SHP77 treated with DMSO at 0.1 percent for 48 hours (cell line): Measurements from ENCODE around the gene KCNH2.

Source experiments
- DNase-seq: peaks from one replicate; lab custom pipeline; 2025; lab: John Stamatoyannopoulos, UW

KCNH2 gene

GRCh38 chr7:150904011-150904909, 73.9 kb downstream of the KCNH2 start:
- DNase-seq = no peak

- DNase-seq = peak; percentile 42
Measured at GRCh38 chr7:150903606-150904005, 74.5 kb downstream of the KCNH2 start.

- no peak for DNase-seq
Measured at GRCh38 chr7:150902078-150903033, 75.8 kb downstream of the KCNH2 start.

- DNase-seq = no peak
Measured at GRCh38 chr7:150901160-150902035, 76.7 kb downstream of the KCNH2 start.

GRCh38 chr7:150900675-150901074, 77.4 kb downstream of the KCNH2 start:
- DNase-seq = no peak

GRCh38 chr7:150898475-150899011, 79.6 kb downstream of the KCNH2 start:
- DNase-seq = peak; percentile 14

GRCh38 chr7:150897502-150898474, 80.3 kb downstream of the KCNH2 start:
- no peak for DNase-seq

GRCh38 chr7:150896562-150897209, 81.4 kb downstream of the KCNH2 start:
- DNase-seq = no peak

GRCh38 chr7:150895809-150896208, 82.3 kb downstream of the KCNH2 start:
- DNase-seq = no peak
